ENCODE results near the gene EXOC2.

Gene EXOC2

DNA sequence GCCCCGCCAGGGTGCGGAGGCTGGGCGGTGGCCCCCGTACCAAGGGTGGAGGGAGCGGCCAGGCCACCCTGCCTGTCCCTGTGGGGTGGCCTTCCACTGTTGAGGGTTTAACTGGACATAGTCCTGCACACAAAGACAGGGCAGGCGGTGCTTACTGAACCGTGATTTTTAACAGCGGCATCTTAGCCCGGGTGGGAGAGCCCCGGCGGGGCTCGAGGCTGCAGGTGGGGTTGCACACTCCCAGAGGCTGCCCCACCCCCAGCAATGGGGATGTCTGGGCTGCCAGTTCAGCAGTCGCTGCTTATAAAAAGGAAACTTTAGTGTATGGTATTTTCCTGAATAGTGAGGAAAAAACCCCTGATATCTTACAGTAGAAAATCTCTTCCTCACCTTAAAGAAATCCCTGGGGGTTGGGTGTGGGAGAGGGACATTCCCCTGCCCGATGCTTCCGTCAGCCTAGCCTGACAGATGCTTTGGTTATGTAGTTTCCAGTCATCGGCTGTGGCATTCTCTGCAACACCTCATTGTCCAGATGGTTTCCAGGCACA lies 222.0 kb downstream of the EXOC2 start:
- TF ChIP-seq CEBPB (IDR thresholded peaks at IDR 0.05) (no peak), TEAD4 (IDR thresholded peaks at IDR 0.05) (no peak), EP300 (IDR thresholded peaks at IDR 0.05; ENCODE audit: borderline replicate concordance) (no peak), FOXM1 (IDR thresholded peaks at IDR 0.05; ENCODE audit: borderline replicate concordance, low read depth) (no peak), TCF12 (IDR thresholded peaks at IDR 0.05; ENCODE audit: low read depth) (no peak), RAD21 (IDR thresholded peaks at IDR 0.05; ENCODE audit: low read depth) (no peak)

DNA sequence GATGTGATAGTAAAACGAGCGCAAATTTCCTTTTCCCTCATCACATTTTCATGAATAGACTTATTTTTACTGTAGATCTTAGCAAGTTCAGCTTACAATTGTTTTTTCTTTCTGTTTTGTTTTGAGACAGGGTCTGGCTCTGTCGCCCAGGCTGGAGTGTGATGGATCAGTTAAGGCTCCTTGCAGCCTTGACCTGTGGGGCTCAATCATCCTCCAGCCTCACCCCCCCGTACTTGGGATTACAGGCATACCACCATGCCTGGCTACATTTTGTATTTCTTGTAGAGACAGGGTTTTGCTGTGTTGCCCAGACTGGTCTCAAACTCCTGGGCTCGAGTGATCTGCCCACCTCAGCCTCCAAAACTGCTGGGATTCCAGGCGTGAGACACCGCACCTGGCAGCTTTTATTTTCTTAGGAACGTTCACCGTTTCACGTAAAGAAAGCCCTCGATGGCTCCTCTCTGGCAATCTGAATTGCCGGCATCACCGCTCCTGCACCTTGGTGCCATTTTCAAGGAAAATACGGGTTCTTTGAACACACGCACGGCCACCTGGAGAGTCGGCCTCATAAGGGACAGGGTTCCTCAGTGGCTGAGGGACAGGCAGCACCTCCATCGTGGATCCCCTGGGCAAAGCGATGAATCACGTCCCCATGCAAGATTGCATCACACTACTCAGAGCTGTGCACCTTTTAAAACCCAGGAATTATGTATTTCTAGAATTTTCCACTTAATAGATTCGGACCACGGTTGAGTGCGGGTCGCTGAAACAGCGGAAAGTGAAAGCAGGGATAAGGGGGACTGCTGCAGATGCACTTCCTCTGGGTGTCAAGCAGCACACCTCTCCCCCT lies 222.7 kb downstream of the EXOC2 start:
- TF ChIP-seq YY1 (IDR thresholded peaks at IDR 0.05; ENCODE audit: low read depth) (no peak), NFIC (IDR thresholded peaks at IDR 0.05) (no peak), TAF1 (IDR thresholded peaks at IDR 0.05; ENCODE audit: low read depth) (no peak), EP300 (IDR thresholded peaks at IDR 0.05; ENCODE audit: borderline replicate concordance) (no peak), ZBTB7A (IDR thresholded peaks at IDR 0.05; ENCODE audit: low read depth) (no peak), FOXM1 (IDR thresholded peaks at IDR 0.05; ENCODE audit: borderline replicate concordance, low read depth) (no peak), TEAD4 (IDR thresholded peaks at IDR 0.05) (no peak), RAD21 (IDR thresholded peaks at IDR 0.05; ENCODE audit: low read depth) (no peak), TCF12 (IDR thresholded peaks at IDR 0.05; ENCODE audit: low read depth) (no peak), EGR1 (IDR thresholded peaks at IDR 0.05) (no peak), CEBPB (IDR thresholded peaks at IDR 0.05) (no peak), CREB1 (IDR thresholded peaks at IDR 0.05; ENCODE audit: low read depth) (no peak)
- TF ChIP-seq, protein P1, sequence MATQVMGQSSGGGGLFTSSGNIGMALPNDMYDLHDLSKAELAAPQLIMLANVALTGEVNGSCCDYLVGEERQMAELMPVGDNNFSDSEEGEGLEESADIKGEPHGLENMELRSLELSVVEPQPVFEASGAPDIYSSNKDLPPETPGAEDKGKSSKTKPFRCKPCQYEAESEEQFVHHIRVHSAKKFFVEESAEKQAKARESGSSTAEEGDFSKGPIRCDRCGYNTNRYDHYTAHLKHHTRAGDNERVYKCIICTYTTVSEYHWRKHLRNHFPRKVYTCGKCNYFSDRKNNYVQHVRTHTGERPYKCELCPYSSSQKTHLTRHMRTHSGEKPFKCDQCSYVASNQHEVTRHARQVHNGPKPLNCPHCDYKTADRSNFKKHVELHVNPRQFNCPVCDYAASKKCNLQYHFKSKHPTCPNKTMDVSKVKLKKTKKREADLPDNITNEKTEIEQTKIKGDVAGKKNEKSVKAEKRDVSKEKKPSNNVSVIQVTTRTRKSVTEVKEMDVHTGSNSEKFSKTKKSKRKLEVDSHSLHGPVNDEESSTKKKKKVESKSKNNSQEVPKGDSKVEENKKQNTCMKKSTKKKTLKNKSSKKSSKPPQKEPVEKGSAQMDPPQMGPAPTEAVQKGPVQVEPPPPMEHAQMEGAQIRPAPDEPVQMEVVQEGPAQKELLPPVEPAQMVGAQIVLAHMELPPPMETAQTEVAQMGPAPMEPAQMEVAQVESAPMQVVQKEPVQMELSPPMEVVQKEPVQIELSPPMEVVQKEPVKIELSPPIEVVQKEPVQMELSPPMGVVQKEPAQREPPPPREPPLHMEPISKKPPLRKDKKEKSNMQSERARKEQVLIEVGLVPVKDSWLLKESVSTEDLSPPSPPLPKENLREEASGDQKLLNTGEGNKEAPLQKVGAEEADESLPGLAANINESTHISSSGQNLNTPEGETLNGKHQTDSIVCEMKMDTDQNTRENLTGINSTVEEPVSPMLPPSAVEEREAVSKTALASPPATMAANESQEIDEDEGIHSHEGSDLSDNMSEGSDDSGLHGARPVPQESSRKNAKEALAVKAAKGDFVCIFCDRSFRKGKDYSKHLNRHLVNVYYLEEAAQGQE (IDR thresholded peaks at IDR 0.05; ENCODE audit: low read depth): no peak
- TF ChIP-seq, protein P2, sequence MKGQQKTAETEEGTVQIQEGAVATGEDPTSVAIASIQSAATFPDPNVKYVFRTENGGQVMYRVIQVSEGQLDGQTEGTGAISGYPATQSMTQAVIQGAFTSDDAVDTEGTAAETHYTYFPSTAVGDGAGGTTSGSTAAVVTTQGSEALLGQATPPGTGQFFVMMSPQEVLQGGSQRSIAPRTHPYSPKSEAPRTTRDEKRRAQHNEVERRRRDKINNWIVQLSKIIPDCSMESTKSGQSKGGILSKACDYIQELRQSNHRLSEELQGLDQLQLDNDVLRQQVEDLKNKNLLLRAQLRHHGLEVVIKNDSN (IDR thresholded peaks at IDR 0.05): no peak
- TF ChIP-seq, protein P3, sequence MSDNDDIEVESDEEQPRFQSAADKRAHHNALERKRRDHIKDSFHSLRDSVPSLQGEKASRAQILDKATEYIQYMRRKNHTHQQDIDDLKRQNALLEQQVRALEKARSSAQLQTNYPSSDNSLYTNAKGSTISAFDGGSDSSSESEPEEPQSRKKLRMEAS (IDR thresholded peaks at IDR 0.05): no peak

DNA sequence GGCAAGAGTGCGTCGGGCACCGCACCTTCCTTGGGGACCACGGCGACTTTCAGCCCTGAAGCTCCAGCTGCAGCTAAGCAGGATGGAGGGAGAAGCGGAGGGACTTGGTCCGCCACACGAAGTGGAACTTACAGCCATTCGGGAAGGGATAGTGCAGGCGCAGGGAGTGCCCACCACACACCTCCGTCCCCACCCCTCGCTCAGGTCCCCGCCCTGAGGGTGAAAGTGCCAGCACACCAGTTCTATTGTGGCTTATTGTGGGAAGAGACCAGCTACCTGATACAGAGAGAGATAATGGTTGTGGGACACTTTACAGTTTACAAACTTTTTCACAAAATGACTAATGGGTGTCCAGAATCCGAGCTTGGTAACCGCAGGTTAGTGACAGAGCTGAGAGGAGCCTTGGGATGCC lies 225.3 kb downstream of the EXOC2 start:
- TF ChIP-seq NFIC (IDR thresholded peaks at IDR 0.05): no peak
- no peak for TF ChIP-seq TEAD4 (IDR thresholded peaks at IDR 0.05)
- TF ChIP-seq TAF1 (IDR thresholded peaks at IDR 0.05; ENCODE audit: low read depth): no peak
- TF ChIP-seq CREB1 (IDR thresholded peaks at IDR 0.05; ENCODE audit: low read depth): no peak
- TF ChIP-seq EP300 (IDR thresholded peaks at IDR 0.05; ENCODE audit: borderline replicate concordance): no peak
- TF ChIP-seq FOXM1 (IDR thresholded peaks at IDR 0.05; ENCODE audit: borderline replicate concordance, low read depth): no peak
- TF ChIP-seq YY1 (IDR thresholded peaks at IDR 0.05; ENCODE audit: low read depth): no peak
- TF ChIP-seq, protein P3 (IDR thresholded peaks at IDR 0.05): no peak
- TF ChIP-seq ZBTB7A (IDR thresholded peaks at IDR 0.05; ENCODE audit: low read depth): no peak
- TF ChIP-seq, protein P1 (IDR thresholded peaks at IDR 0.05; ENCODE audit: low read depth): no peak
- TF ChIP-seq EGR1 (IDR thresholded peaks at IDR 0.05): no peak

DNA sequence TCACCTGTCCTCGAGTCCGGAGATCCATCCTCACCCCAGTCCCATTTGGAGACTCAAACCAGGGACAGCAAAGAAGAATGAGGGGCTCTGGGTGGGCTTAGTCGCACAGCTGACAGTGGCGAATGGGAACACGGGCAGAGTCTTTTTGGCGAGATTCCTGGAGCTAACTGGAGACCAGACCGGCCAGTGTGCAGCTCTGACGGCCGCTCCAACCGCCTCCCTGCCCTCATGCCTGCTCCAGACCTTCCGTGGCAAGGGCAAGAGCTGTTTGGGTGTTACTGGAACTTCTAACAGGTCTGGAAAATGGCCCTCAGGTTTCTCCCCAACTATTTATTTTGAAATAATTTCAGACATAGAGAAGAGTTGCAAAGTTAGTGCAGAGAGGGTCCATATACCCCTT lies 225.8 kb downstream of the EXOC2 start:
- TF ChIP-seq ZBTB7A (IDR thresholded peaks at IDR 0.05; ENCODE audit: low read depth): no peak
- TF ChIP-seq, protein P3 (IDR thresholded peaks at IDR 0.05): no peak
- no peak for TF ChIP-seq TEAD4 (IDR thresholded peaks at IDR 0.05)
- TF ChIP-seq CREB1 (IDR thresholded peaks at IDR 0.05; ENCODE audit: low read depth): no peak
- TF ChIP-seq CEBPB (IDR thresholded peaks at IDR 0.05): no peak
- no peak for TF ChIP-seq TAF1 (IDR thresholded peaks at IDR 0.05; ENCODE audit: low read depth)
- no peak for TF ChIP-seq EP300 (IDR thresholded peaks at IDR 0.05; ENCODE audit: borderline replicate concordance)
- no peak for TF ChIP-seq EGR1 (IDR thresholded peaks at IDR 0.05)
- TF ChIP-seq NFIC (IDR thresholded peaks at IDR 0.05): no peak
- TF ChIP-seq FOXM1 (IDR thresholded peaks at IDR 0.05; ENCODE audit: borderline replicate concordance, low read depth): no peak
- TF ChIP-seq TCF12 (IDR thresholded peaks at IDR 0.05; ENCODE audit: low read depth): no peak
- no peak for TF ChIP-seq YY1 (IDR thresholded peaks at IDR 0.05; ENCODE audit: low read depth)
- TF ChIP-seq, protein P1 (IDR thresholded peaks at IDR 0.05; ENCODE audit: low read depth): no peak
